Upper lobe of left lung (tissue), 6 donors: ENCODE results near the gene YPEL3. TPM values are rescaled to one million over a fixed set of nuclear protein-coding genes. Genes with fewer than 3 reads are reported as not detected.

Experiments used
- ATAC-seq, 2 donors: fragments of 200-7000 bp; cut with Tn5 transposase; one replicate each; pipeline ENCODE4 v1.9.1; 2022; ENCODE audit warnings: mild to moderate bottlenecking in 2 of 2, moderate library complexity in 2 of 2; ENCODE audit not compliant: low FRiP score in 2 of 2
- DNase-seq, 2 donors: peaks; one replicate each; pipeline ENCODE4 v3.0.0-alpha.2; 2019 to 2020
- H3K27ac ChIP-seq, 4 donors: fragments of 200-600 bp; sonication (generic); one replicate each; pipeline ENCODE4 v1.5.1; 2016 to 2019
- H3K27me3 ChIP-seq, 4 donors: fragments of 200-600 bp; sonication (generic); one replicate each; pipeline ENCODE4 v1.5.1; 2017 to 2019
- H3K36me3 ChIP-seq, 4 donors: fragments of 200-600 bp; sonication (generic); one replicate each; pipeline ENCODE4 v1.5.1; 2016 to 2019
- H3K4me1 ChIP-seq, 4 donors: fragments of 200-600 bp; sonication (generic); one replicate each; pipeline ENCODE4 v1.5.1; 2018 to 2019
- H3K4me3 ChIP-seq, 4 donors: fragments of 200-600 bp; sonication (generic); one replicate each; pipeline ENCODE4 v1.5.1; 2017 to 2019; ENCODE audit warnings: mild to moderate bottlenecking in 2 of 4, moderate library complexity in 1 of 4
- H3K9me3 ChIP-seq, 4 donors: fragments of 200-600 bp; sonication (generic); one replicate each; pipeline ENCODE4 v1.5.1; 2018 to 2019
- EP300 ChIP-seq, 4 donors: sonication (generic); formaldehyde crosslinking; IDR thresholded peaks; one replicate each; pipeline ENCODE4 v1.5.1; 2017; ENCODE audit warnings: antibody characterized with exemption in 4 of 4, control low read depth in 2 of 4
- POLR2A ChIP-seq, 4 donors: fragments of 450-650 bp; IDR thresholded peaks; one replicate each; pipeline ENCODE4 v1.5.1; 2016 to 2017; ENCODE audit warnings: antibody characterized with exemption in 4 of 4, mild to moderate bottlenecking in 2 of 4
- POLR2AphosphoS5 ChIP-seq, 2 donors: sonication (generic); formaldehyde crosslinking; IDR thresholded peaks; one replicate each; pipeline ENCODE4 v1.5.1; 2017; ENCODE audit warnings: antibody characterized with exemption in 2 of 2
- WGBS, 2 donors: methylation state at CpG; one replicate each; pipeline ENCODE4 v1.1.5; 2017 to 2018; 5-methylcytosine and 5-hydroxymethylcytosine counted together
- total RNA-seq, 6 donors: library from RNA; depleted of rRNA in 4 of 6; stranded (reverse); fragments of >200 nt in 4 of 6; gene quantifications; one replicate each; pipeline versions ENCODE4 v1.1.0 to v1.2.1, GENCODE V29; 2016 to 2021
- TF ChIP-seq, protein P1 (sequence below), 6 experiments: fragments of 450-650 bp in 4 of 6; fragments of 200-600 bp in 2 of 6; sonication (generic) in 2 of 6; IDR thresholded peaks; one replicate each; pipeline ENCODE4 v1.5.1; 2016 to 2019; ENCODE audit warnings: antibody characterized with exemption in 6 of 6
- donor health status: DM: no; HTN: no; CAD: no; lungs with moderate emphysema.
- donor health status: DM: no; HTN: yes; CAD: no; lungs with severe emphysema.

YPEL3 gene
- total RNA-seq, 6 donors from 2014 or later, result 81.5 to 228 (median 116) TPM

GRCh38 chr16:30091474-30092372, 4.3 kb downstream of the YPEL3 start, which contains the start of gene TBX6:
Gene TBX6 (minus strand): TSS chr16:30091924. CDS start chr16:30091193, 731 bp downstream.
- WGBS, 2 donors, result 0 to 3% methylated on average over 31 to 36 of the region's 76 CpGs
- no peaks in the 10 kb centered on the region for H3K27me3 ChIP-seq
- H3K4me1 ChIP-seq, result peaks cover 38 to 59% (median 45%) of the 10 kb centered on the region in 4 donors
- ATAC-seq, result peak; percentile 95 to 96
- TF ChIP-seq, protein P1, sequence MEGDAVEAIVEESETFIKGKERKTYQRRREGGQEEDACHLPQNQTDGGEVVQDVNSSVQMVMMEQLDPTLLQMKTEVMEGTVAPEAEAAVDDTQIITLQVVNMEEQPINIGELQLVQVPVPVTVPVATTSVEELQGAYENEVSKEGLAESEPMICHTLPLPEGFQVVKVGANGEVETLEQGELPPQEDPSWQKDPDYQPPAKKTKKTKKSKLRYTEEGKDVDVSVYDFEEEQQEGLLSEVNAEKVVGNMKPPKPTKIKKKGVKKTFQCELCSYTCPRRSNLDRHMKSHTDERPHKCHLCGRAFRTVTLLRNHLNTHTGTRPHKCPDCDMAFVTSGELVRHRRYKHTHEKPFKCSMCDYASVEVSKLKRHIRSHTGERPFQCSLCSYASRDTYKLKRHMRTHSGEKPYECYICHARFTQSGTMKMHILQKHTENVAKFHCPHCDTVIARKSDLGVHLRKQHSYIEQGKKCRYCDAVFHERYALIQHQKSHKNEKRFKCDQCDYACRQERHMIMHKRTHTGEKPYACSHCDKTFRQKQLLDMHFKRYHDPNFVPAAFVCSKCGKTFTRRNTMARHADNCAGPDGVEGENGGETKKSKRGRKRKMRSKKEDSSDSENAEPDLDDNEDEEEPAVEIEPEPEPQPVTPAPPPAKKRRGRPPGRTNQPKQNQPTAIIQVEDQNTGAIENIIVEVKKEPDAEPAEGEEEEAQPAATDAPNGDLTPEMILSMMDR (IDR thresholded peaks at IDR 0.05), result peak; percentile 73 to 99 (median 98)
- peak; percentile 59 to 67 for TF ChIP-seq POLR2AphosphoS5 (IDR thresholded peaks at IDR 0.05)
- peak in 2 of 4 donors; percentile 19 to 59 for TF ChIP-seq POLR2A (IDR thresholded peaks at IDR 0.05)
- no peak for TF ChIP-seq EP300 (IDR thresholded peaks at IDR 0.05)
- peak within 1 kb of the TSS; percentile 81 to 99 (median 96) for H3K27ac ChIP-seq
- peaks cover 0 to 6% (median 0%) of the 10 kb centered on the region in 4 donors for H3K9me3 ChIP-seq
- peak within 1 kb of the TSS; percentile 36 to 58 (median 54) for H3K4me3 ChIP-seq
- peaks cover 2 to 16% (median 9%) of the 10 kb centered on the region in 4 donors for H3K36me3 ChIP-seq
- DNase-seq, result peak; percentile 97 to 99

DNA sequence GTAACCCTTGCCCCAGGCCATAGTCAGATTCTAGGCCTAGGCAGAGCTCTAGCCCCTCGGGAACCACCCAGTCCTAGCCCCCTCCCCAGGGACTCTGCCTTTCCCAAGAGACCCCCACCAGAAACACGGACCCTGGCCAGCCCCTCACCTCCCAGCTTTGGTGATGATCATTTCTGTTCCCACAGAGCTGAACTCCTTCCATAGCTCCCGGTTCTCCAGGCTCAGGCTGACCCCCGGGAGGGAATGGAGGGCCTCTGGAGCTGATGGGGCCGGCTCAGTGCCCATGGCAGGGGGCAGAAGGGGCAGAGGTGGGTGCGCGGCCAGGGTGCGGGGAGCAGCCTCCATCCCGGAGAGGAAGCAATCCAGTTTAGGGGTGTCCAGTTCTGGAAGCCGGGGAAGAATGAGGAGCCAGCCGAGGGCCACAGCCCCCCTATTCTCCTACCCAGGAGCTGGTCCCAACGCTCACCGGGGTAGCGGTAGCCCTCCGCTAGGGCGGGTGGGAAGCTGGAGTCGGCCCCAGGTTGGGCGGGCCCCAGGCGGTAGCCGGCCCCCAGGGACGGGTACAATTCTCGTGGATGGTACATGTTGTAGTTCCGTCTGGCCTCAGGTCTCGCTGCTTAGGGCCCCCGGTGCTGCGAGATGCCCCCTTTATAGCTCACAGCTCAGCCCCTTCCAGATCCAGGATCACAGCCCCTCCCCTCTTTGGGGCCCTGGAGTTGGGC, 5.2 kb downstream of the YPEL3 start:
- Histone ChIP-seq H3K27me3 (no peaks in the 10 kb centered on the region), H3K4me1 (peaks cover 38 to 54% (median 41%) of the 10 kb centered on the region in 4 donors), H3K27ac (peak overlapping the region; percentile 81 to 99 (median 96)), H3K36me3 (peaks cover 2 to 16% (median 9%) of the 10 kb centered on the region in 4 donors), H3K4me3 (peak overlapping the region in 3 of 4 donors; percentile 49 to 58 (median 58)), H3K9me3 (no peaks in the 10 kb centered on the region)
- DNase-seq (peak; percentile 24 to 80), ATAC-seq (no peak)
- 78 to 85% methylated on average over 3 to 25 of the region's 26 CpGs for WGBS, 2 donors
- TF ChIP-seq POLR2A (IDR thresholded peaks at IDR 0.05) (no peak), POLR2AphosphoS5 (IDR thresholded peaks at IDR 0.05) (no peak), EP300 (IDR thresholded peaks at IDR 0.05) (no peak)
- TF ChIP-seq, protein P1 (IDR thresholded peaks at IDR 0.05), result no peak

GRCh38 chr16:30088832-30089624, 7.0 kb downstream of the YPEL3 start:
- Histone ChIP-seq H3K4me1 (peaks cover 25 to 39% (median 28%) of the 10 kb centered on the region in 4 donors), H3K27me3 (no peaks in the 10 kb centered on the region), H3K36me3 (peaks cover 0 to 25% (median 17%) of the 10 kb centered on the region in 4 donors), H3K4me3 (no peak overlapping the region), H3K27ac (no peak overlapping the region), H3K9me3 (no peaks in the 10 kb centered on the region)
- ATAC-seq, result no peak
- 89% methylated on average over 15 to 19 of the region's 22 CpGs for WGBS, 2 donors
- peak; percentile 20 to 46 for DNase-seq
- TF ChIP-seq, protein P1 (IDR thresholded peaks at IDR 0.05), result no peak
- TF ChIP-seq POLR2A (IDR thresholded peaks at IDR 0.05) (no peak), EP300 (IDR thresholded peaks at IDR 0.05) (no peak), POLR2AphosphoS5 (IDR thresholded peaks at IDR 0.05) (no peak)

- TF ChIP-seq EP300 (IDR thresholded peaks at IDR 0.05), result no peak
- TF ChIP-seq POLR2AphosphoS5 (IDR thresholded peaks at IDR 0.05), result no peak
- TF ChIP-seq, protein P1 (IDR thresholded peaks at IDR 0.05), result no peak
- TF ChIP-seq POLR2A (IDR thresholded peaks at IDR 0.05), result no peak
These were observed 7.7 kb downstream of the YPEL3 start for GRCh38 chr16:30088237-30088831.

More at GRCh38 chr16:30088237-30088831, 7.7 kb downstream of the YPEL3 start:
- ATAC-seq (no peak), DNase-seq (no peak)
- Histone ChIP-seq H3K27ac (no peak overlapping the region), H3K4me1 (peaks cover 20 to 32% (median 25%) of the 10 kb centered on the region in 4 donors), H3K36me3 (peaks cover 0 to 25% (median 22%) of the 10 kb centered on the region in 4 donors), H3K9me3 (no peaks in the 10 kb centered on the region), H3K27me3 (no peaks in the 10 kb centered on the region), H3K4me3 (no peak overlapping the region)
- WGBS, 2 donors, result 73 to 83% methylated on average over 10 of the region's 10 CpGs
